DOHH2 (cell line): ENCODE measurements around the gene MSMB.

ENCODE experiments used
- CTCF ChIP-seq: fragments of 200-600 bp; sonication (generic); IDR thresholded peaks from one replicate; pipeline ENCODE4 v1.5.1; 2014; ENCODE audit warnings: antibody characterized with exemption, mild to moderate bottlenecking, low read depth, low read length; ENCODE audit not compliant: poor library complexity, severe bottlenecking
- EZH2phosphoT487 ChIP-seq: fragments of 200-600 bp; sonication (generic); IDR thresholded peaks from 2 replicates; pipeline ENCODE4 v1.6.1; 2017; ENCODE audit warnings: borderline replicate concordance, mild to moderate bottlenecking, antibody characterized with exemption, low read length, moderate library complexity, mixed read lengths

GRCh38 chr10:46001187-46001756, 44.8 kb downstream of the MSMB start:
- TF ChIP-seq CTCF (no peak), EZH2phosphoT487 (no peak)
